ENCODE measurements around the gene VPS52. TPM values are rescaled to one million over a fixed set of nuclear protein-coding genes. Genes with fewer than 3 reads are reported as not detected.

The VPS52 gene
- total and polyA plus RNA-seq, 9 of the 15 experiments (the other 6 are each of a cell fraction or from before 2014, with no cell fraction given) = 24.4 to 103 (median 40.2) TPM

DNA sequence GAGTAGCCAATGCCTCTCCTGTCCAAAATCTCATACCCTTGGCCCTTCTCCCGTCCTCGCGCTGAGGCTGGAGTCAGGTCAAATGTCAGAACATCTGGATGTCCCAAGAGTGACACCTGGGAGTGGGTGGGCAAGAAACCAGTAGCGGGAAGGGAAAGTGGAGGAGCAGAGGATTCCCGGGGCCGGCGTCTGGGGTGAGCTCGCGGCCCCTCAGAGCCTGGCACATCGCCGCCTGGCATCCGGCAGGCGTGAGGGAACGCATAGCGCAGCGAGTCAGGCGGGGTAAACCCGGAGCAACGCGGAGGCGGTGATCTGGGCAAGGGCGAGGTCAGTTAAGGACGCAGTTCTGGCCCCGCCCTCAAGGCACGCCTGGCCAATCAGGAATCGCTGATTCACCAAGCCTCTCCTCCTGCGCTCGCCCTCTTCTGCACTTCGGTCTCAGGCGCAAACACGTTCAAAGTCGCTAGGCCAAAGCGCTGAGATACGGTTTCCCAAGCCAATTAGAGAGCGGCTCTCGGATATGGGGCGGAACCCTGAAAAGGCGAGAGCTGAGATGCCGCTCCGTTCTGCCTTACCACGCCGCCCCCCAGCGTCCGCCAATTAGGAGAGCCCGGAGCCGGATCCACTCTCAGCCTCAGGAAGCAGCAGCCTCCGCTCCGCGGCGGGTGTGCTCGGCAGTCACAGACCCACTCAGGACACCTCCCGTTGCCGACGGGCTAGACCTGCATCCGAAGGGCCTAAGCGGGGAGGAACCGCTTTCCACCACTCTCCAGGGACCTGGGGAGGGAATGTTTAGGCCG, 22.5 kb downstream of the VPS52 start (continued):
- TF ChIP-seq, protein P1, sequence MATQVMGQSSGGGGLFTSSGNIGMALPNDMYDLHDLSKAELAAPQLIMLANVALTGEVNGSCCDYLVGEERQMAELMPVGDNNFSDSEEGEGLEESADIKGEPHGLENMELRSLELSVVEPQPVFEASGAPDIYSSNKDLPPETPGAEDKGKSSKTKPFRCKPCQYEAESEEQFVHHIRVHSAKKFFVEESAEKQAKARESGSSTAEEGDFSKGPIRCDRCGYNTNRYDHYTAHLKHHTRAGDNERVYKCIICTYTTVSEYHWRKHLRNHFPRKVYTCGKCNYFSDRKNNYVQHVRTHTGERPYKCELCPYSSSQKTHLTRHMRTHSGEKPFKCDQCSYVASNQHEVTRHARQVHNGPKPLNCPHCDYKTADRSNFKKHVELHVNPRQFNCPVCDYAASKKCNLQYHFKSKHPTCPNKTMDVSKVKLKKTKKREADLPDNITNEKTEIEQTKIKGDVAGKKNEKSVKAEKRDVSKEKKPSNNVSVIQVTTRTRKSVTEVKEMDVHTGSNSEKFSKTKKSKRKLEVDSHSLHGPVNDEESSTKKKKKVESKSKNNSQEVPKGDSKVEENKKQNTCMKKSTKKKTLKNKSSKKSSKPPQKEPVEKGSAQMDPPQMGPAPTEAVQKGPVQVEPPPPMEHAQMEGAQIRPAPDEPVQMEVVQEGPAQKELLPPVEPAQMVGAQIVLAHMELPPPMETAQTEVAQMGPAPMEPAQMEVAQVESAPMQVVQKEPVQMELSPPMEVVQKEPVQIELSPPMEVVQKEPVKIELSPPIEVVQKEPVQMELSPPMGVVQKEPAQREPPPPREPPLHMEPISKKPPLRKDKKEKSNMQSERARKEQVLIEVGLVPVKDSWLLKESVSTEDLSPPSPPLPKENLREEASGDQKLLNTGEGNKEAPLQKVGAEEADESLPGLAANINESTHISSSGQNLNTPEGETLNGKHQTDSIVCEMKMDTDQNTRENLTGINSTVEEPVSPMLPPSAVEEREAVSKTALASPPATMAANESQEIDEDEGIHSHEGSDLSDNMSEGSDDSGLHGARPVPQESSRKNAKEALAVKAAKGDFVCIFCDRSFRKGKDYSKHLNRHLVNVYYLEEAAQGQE (IDR thresholded peaks at IDR 0.05; ENCODE audit: borderline replicate concordance) = peak; percentile 10; the same call in 1 of the 2 replicates
- TF ChIP-seq, protein P1 (CRISPR knock-in tag; IDR thresholded peaks at IDR 0.05; ENCODE audit: low read depth) = no peak
- TF ChIP-seq HEY1 (CRISPR knock-in tag; IDR thresholded peaks at IDR 0.05; ENCODE audit: borderline replicate concordance) = peak; percentile 79; the same call in 1 of the 2 replicates
- TF ChIP-seq, protein P2, sequence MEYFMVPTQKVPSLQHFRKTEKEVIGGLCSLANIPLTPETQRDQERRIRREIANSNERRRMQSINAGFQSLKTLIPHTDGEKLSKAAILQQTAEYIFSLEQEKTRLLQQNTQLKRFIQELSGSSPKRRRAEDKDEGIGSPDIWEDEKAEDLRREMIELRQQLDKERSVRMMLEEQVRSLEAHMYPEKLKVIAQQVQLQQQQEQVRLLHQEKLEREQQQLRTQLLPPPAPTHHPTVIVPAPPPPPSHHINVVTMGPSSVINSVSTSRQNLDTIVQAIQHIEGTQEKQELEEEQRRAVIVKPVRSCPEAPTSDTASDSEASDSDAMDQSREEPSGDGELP (CRISPR knock-in tag; IDR thresholded peaks at IDR 0.05; ENCODE audit: borderline replicate concordance) = peak; percentile 67; the same call in 1 of the 2 replicates
- TF ChIP-seq YBX1 (IDR thresholded peaks at IDR 0.05) = no peak
- TF ChIP-seq JUND (IDR thresholded peaks at IDR 0.05; ENCODE audit: borderline replicate concordance, low read depth, low read length) = peak; percentile 72
- TF ChIP-seq JUND (tag; IDR thresholded peaks at IDR 0.05; ENCODE audit: borderline replicate concordance, low read depth, low read length) = peak; percentile 21; the same call in 1 of the 3 replicates
- TF ChIP-seq TAF1 (IDR thresholded peaks at IDR 0.05; ENCODE audit: control insufficient read depth, extremely low read depth, insufficient read depth, low read length, severe bottlenecking) = peak; percentile 72
- TF ChIP-seq MAFF (IDR thresholded peaks at IDR 0.05; ENCODE audit: low read length) = peak; percentile 65
- TF ChIP-seq, protein P3, sequence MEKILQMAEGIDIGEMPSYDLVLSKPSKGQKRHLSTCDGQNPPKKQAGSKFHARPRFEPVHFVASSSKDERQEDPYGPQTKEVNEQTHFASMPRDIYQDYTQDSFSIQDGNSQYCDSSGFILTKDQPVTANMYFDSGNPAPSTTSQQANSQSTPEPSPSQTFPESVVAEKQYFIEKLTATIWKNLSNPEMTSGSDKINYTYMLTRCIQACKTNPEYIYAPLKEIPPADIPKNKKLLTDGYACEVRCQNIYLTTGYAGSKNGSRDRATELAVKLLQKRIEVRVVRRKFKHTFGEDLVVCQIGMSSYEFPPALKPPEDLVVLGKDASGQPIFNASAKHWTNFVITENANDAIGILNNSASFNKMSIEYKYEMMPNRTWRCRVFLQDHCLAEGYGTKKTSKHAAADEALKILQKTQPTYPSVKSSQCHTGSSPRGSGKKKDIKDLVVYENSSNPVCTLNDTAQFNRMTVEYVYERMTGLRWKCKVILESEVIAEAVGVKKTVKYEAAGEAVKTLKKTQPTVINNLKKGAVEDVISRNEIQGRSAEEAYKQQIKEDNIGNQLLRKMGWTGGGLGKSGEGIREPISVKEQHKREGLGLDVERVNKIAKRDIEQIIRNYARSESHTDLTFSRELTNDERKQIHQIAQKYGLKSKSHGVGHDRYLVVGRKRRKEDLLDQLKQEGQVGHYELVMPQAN (IDR thresholded peaks at IDR 0.05; ENCODE audit: borderline replicate concordance) = 0 out of 2 replicates have a peak, but pooled peaks have one; percentile 1
- no peak for TF ChIP-seq JUNB (CRISPR knock-in tag; conservative IDR thresholded peaks at IDR 0.05)
- peak in 1 of 2 experiments; percentile 7; a peak in 1 of 3 replicates for TF ChIP-seq CBX3 (IDR thresholded peaks at IDR 0.05; ENCODE audit: borderline replicate concordance in 1 of 2, low read length in 2 of 2)
- TF ChIP-seq FOXJ3 (CRISPR knock-in tag; IDR thresholded peaks at IDR 0.05) = no peak
- no peak for TF ChIP-seq FOXA1 (IDR thresholded peaks at IDR 0.05; ENCODE audit: borderline replicate concordance)
